Activated CD8-positive, alpha-beta memory T cell treated with anti-CD3 and anti-CD28 coated beads, Interleukin-2, amount 10 ng/mL, durations not matched to agents 7 days and 5 days (primary cell): ENCODE measurements around the gene SMS. TPM values are rescaled to one million over a fixed set of nuclear protein-coding genes. Genes with fewer than 3 reads are reported as not detected.
A peak's percentile ranks its signal among the peaks of the same experiment; 100 is the strongest.

Experiments
- ATAC-seq: fragments of 150-1000 bp; cut with Tn5 transposase; one replicate; pipeline ENCODE4 v1.10.0; 2021; ENCODE audit warnings: moderate library complexity
- CTCF ChIA-PET: fragments of 350-600 bp; sonication (Branson Sonifier 250); formaldehyde crosslinking; loops from one replicate; lab custom pipeline; 2021; ENCODE audit warnings: antibody characterized with exemption; lab: Charles Lee
- DNase-seq: peaks from one replicate; pipeline ENCODE4 v3.0.0-alpha.2; 2020
- H3K27ac Mint-ChIP-seq: one replicate; pipeline ENCODE4 v1.8.0; 2021; ENCODE audit warnings: mild to moderate bottlenecking, mixed read lengths
- H3K27me3 Mint-ChIP-seq: one replicate; pipeline ENCODE4 v1.8.0; 2021; ENCODE audit warnings: mixed read lengths
- H3K36me3 Mint-ChIP-seq: one replicate; pipeline ENCODE4 v1.8.0; 2021; ENCODE audit warnings: mild to moderate bottlenecking, mixed read lengths
- H3K4me1 Mint-ChIP-seq: one replicate; pipeline ENCODE4 v1.8.0; 2021; ENCODE audit warnings: mixed read lengths
- H3K4me3 Mint-ChIP-seq: one replicate; pipeline ENCODE4 v1.8.0; 2021; ENCODE audit warnings: mild to moderate bottlenecking, moderate library complexity, mixed read lengths
- H3K9me3 Mint-ChIP-seq: one replicate; pipeline ENCODE4 v1.8.0; 2022; ENCODE audit warnings: low read depth, mixed read lengths
- total RNA-seq, 2 experiments: library from RNA; stranded (reverse); gene quantifications; one replicate each; pipeline ENCODE4 v1.2.3, GENCODE V29; 2021

The SMS gene
- total RNA-seq, 2 experiments from 2014 or later, result 76.2 to 95.6 TPM

DNA sequence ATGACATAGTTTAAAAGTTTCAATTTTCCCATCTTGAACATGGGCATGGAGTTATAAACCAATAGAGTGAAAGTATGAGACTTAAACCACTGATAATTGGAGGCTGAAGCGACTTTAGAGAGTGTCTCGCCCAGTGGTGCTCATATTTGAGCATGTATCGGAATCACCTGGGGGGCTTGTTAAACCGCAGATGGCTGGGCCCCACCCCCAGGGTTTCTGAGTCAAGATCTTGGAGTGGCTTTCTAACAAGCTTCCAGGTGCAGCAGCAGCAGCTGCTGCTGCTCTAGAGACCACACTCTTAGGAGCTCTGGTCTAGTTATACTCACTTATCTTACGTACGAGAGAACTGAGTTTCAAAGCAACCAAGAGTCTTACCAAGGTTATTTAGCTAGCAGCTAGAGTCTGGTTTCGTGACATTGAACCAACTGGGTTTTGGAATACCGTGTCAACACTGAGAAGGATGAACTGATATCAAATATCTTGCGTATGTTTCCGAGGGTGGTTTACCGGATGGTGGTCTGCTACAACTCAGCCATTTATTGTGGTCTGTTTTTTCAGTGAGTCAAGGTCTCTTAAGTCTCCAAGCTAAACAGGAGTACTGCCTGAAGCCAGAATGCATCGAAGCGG is 97.5 kb downstream of the SMS start:
- H3K27ac Mint-ChIP-seq, result peak overlapping the region; percentile 44
- DNase-seq, result no peak
- CTCF ChIA-PET, result interaction anchor here (1.3 kb wide), 1 partner anchor 9 kb away, joined by 3 read pairs; no protein-coding TSS in a partner anchor
- ATAC-seq, result peak; percentile 57
- H3K4me3 Mint-ChIP-seq, result peak overlapping the region; percentile 32
- H3K27me3 Mint-ChIP-seq, result no peaks in the 10 kb centered on the region
- no peaks in the 10 kb centered on the region for H3K9me3 Mint-ChIP-seq
- no peaks in the 10 kb centered on the region for H3K36me3 Mint-ChIP-seq
- peaks cover 22% of the 10 kb centered on the region for H3K4me1 Mint-ChIP-seq

DNA sequence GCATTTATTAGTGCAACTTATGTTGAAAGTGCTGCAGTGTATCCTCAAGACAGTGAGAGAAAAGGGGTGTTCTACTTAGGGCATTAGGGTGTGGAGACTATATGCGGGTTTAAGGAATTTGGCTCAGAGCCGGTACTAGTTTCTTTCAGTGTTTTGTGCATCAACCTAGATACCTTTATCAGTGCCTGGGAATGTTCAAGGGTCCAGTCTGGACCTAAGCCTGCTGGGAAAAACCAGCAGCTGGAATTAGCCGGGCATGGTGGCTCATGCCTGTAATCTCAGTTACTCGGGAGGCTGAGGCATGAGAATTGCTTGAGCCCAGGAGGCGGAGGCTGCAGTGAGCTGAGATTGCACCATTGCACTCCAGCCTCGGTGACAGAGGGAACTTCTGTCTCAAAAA is 99.0 kb downstream of the SMS start:
- H3K9me3 Mint-ChIP-seq, result no peaks in the 10 kb centered on the region
- H3K27ac Mint-ChIP-seq, result no peak overlapping the region
- CTCF ChIA-PET, result no interaction called here
- ATAC-seq, result no peak
- no peaks in the 10 kb centered on the region for H3K36me3 Mint-ChIP-seq
- H3K4me1 Mint-ChIP-seq, result peaks cover 22% of the 10 kb centered on the region
- no peak for DNase-seq
- H3K4me3 Mint-ChIP-seq, result no peak overlapping the region
- no peaks in the 10 kb centered on the region for H3K27me3 Mint-ChIP-seq

DNA sequence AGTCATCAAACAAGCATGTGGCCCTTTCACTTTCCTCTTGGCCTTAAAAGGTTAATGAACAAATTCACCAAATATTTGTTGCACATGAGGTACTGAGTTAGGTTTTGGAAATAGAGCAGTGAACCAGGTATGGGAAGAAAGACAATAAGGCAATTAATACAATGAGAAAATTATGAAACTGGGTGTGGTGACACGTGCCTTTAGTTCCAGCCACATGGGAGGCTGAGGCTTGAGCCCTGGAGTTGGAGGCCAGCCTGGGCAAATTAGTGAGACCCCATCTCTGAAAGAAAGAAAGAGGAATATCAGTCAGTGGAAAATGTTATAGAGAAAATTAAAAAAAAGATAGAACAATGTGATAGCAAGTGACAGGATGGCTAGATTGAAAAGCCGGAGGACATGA is 99.7 kb downstream of the SMS start:
- no peak for ATAC-seq
- peak overlapping the region; percentile 28 for H3K4me3 Mint-ChIP-seq
- H3K36me3 Mint-ChIP-seq, result no peaks in the 10 kb centered on the region
- no peaks in the 10 kb centered on the region for H3K27me3 Mint-ChIP-seq
- CTCF ChIA-PET, result no interaction called here
- DNase-seq, result no peak
- no peak overlapping the region for H3K27ac Mint-ChIP-seq
- peaks cover 21% of the 10 kb centered on the region for H3K4me1 Mint-ChIP-seq
- H3K9me3 Mint-ChIP-seq, result no peaks in the 10 kb centered on the region

DNA sequence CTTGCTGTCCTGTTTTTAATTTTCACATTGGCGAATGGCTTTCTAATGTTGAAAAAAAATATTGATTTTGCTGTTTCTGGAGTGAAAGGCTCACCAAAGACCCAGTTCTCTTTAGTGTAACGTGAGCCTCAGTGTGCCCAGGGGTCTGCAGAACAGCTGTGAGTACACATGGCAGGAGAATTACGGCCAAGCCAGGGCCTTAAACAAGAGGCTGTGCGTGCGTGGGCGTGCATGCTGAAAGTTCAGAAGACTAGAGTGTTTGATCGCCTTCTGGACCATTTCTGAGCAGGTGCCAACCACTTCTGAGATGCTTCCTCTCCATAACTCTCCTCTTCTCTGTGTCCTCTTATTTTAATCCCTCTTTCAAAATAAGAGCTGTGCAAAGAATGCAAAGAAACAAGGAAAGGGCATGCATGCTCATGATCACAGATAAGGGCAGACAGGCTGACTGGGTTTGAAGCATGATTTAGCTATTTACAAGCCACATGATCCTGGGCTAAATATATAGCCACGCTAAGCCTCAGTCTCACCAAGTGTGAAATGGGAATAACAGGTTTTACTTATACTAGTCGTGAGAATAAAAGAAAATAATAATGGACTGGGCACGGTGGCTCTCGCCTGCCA is 101.5 kb downstream of the SMS start:
- Mint-ChIP-seq H3K27ac (no peak overlapping the region), H3K9me3 (no peaks in the 10 kb centered on the region), H3K4me3 (no peak overlapping the region), H3K36me3 (no peaks in the 10 kb centered on the region), H3K4me1 (peaks cover 21% of the 10 kb centered on the region), H3K27me3 (no peaks in the 10 kb centered on the region)
- DNase-seq, result no peak
- ATAC-seq, result no peak
- CTCF ChIA-PET, result no interaction called here

DNA sequence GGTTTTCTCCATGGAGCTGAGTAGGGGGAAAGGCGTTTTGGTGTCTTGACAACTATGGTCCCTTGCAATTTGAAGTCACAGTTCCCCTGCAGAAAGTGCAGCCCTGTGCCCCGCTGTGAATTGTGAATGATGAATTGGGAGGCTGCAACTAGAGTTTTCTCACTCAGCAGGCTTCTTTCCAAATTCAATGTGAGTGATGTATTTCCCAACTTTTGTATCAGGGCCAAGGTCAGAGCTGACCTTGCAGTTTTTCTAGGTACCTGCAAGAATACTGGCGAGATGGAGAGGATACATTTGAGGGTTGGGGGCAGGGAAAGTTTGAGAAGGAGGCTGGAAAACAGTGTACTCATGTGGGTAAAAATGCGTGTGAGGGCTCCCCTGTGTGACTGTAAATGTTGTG is 103.4 kb downstream of the SMS start:
- Mint-ChIP-seq H3K36me3 (no peaks in the 10 kb centered on the region), H3K4me3 (no peak overlapping the region), H3K9me3 (no peaks in the 10 kb centered on the region), H3K4me1 (peaks cover 12% of the 10 kb centered on the region), H3K27ac (no peak overlapping the region), H3K27me3 (no peaks in the 10 kb centered on the region)
- DNase-seq (no peak), ATAC-seq (no peak)
- CTCF ChIA-PET, result no interaction called here

Other genes starting within 250 kb of the SMS start
- gene SMPX, start 182.6 kb upstream of the SMS start, total RNA-seq, result not detected
- 1 to 10 TPM; 6.0 to 8.9 TPM for gene MBTPS2, start 101.1 kb upstream of the SMS start, total RNA-seq
- gene YY2, start 84.7 kb upstream of the SMS start, total RNA-seq, result 1 to 10 TPM; 1.3 to 1.7 TPM
- gene PHEX, start 91.6 kb downstream of the SMS start, total RNA-seq, result 1 to 10 TPM; 1.1 to 7.7 TPM